ENCODE measurements around the gene BCL10. TPM values are rescaled to one million over a fixed set of nuclear protein-coding genes. Genes with fewer than 3 reads are reported as not detected.

BCL10 gene
- total RNA-seq, 1 donor: 66.5 TPM

GRCh38 chr1:85225624-85226380 is 50.6 kb downstream of the BCL10 start:
- Histone ChIP-seq H3K4me3 (ENCODE audit: low read length) (no peak overlapping the region), H3K9me3 (ENCODE audit: low read depth, low read length) (no peaks in the 10 kb centered on the region), H3K4me1 (ENCODE audit: insufficient read depth, low read length) (no peaks in the 10 kb centered on the region), H3K27me3 (ENCODE audit: insufficient read depth, low read length) (no peaks in the 10 kb centered on the region)

DNA sequence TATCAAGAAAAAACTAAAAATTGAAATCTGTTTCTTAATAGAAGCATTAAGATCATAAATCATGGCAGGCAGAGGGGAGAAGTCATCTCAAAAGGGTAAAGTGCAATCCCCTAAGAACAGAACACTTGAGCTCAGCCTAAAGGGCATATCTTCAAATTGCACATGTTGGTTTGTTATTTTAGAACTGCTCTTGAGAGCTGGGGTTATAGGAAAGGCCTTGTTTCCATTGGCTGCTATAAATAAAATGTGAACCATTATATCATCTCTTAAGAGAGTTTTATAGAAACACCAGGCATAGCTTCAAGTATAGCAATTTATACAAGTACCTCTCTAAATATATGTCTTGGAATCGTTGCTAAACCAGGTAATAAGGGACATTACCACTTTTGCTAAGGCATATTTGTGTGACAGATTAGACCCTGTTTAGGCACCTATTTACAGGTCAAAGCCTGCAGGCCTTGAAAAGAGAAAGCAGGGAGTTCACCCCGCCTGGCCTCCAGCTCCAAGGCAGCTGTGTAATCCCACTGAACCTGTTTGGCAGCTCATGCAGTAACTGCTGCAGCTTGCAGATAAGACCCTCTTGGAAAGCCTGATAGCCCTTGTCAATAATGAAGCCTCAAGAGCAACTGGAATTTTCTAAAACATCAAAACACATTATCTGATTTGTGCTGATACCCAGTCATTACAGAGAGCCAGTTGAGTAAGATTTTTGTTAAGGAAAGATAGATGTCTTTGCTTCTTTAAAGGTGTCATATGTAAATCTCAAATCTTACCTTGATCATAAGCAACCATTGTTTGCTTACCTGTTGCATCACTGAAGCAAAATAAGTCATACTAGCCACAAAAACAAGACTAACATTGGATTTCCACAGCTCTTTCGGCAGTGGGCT is 51.5 kb downstream of the BCL10 start:
- Histone ChIP-seq H3K4me1 (ENCODE audit: insufficient read depth, low read length) (no peaks in the 10 kb centered on the region), H3K27me3 (ENCODE audit: insufficient read depth, low read length) (no peaks in the 10 kb centered on the region), H3K4me3 (ENCODE audit: low read length) (no peak overlapping the region), H3K9me3 (ENCODE audit: low read depth, low read length) (no peaks in the 10 kb centered on the region)

GRCh38 chr1:85224295-85224694 is 52.1 kb downstream of the BCL10 start:
- Histone ChIP-seq H3K27me3 (ENCODE audit: insufficient read depth, low read length) (no peaks in the 10 kb centered on the region), H3K4me1 (ENCODE audit: insufficient read depth, low read length) (no peaks in the 10 kb centered on the region), H3K4me3 (ENCODE audit: low read length) (no peak overlapping the region), H3K9me3 (ENCODE audit: low read depth, low read length) (no peaks in the 10 kb centered on the region)

DNA sequence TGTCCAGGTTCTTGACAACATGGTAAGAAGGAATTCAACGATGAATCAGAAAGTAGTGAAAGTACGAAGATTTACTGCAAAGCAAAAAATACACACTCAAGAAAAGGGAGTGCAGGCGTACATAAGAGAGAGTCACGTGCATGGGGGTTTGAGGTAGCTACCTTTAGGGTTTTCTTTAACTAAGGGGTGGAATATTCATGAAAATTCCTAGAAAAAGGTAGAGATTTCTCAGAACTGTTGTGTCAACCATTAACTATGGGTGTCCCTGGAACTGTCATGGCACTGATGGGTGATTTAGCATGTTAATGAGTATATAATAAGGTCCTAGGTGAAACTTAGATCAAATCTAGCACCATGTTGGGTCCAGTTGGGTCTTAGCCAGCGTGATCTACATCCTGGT is 53.1 kb downstream of the BCL10 start:
- H3K4me3 ChIP-seq (ENCODE audit: low read length): no peak overlapping the region
- H3K9me3 ChIP-seq (ENCODE audit: low read depth, low read length): no peaks in the 10 kb centered on the region
- H3K4me1 ChIP-seq (ENCODE audit: insufficient read depth, low read length): no peaks in the 10 kb centered on the region
- no peaks in the 10 kb centered on the region for H3K27me3 ChIP-seq (ENCODE audit: insufficient read depth, low read length)

DNA sequence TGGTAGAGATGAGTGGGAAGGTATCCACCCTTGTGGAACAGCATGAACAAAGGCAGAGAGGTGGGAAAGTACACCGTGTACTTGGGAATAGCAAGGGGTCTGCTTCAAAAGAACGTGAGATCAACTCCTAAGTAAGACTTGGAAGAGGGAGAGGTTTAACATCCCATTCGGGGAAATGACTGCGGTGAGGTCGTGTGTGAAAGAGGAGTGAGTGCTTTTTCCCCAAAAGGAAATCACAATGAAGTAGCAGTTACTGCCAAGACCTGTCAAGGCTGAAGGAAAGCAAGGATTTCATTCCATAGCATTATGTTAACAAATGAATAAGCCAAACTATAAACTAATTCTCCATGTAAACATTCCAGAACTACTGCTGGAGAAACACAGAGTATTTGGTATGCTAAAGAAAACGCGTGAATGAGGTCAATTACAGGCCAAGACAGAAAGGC is 55.7 kb downstream of the BCL10 start:
- Histone ChIP-seq H3K4me3 (ENCODE audit: low read length) (no peak overlapping the region), H3K4me1 (ENCODE audit: insufficient read depth, low read length) (no peaks in the 10 kb centered on the region), H3K9me3 (ENCODE audit: low read depth, low read length) (no peaks in the 10 kb centered on the region), H3K27me3 (ENCODE audit: insufficient read depth, low read length) (no peaks in the 10 kb centered on the region)

- H3K27me3 ChIP-seq (ENCODE audit: insufficient read depth, low read length): no peaks in the 10 kb centered on the region
- H3K4me1 ChIP-seq (ENCODE audit: insufficient read depth, low read length): no peaks in the 10 kb centered on the region
- H3K4me3 ChIP-seq (ENCODE audit: low read length): no peak overlapping the region
- no peaks in the 10 kb centered on the region for H3K9me3 ChIP-seq (ENCODE audit: low read depth, low read length)
Observed at GRCh38 chr1:85219853-85220610, 56.4 kb downstream of the BCL10 start.

- Histone ChIP-seq H3K4me3 (ENCODE audit: low read length) (no peak overlapping the region), H3K9me3 (ENCODE audit: low read depth, low read length) (no peaks in the 10 kb centered on the region), H3K27me3 (ENCODE audit: insufficient read depth, low read length) (peaks cover 3% of the 10 kb centered on the region), H3K4me1 (ENCODE audit: insufficient read depth, low read length) (no peaks in the 10 kb centered on the region)
Observed at GRCh38 chr1:85216697-85217096, 59.7 kb downstream of the BCL10 start.

Other genes with a start within 250 kb of the BCL10 start
- 0.63 TPM for gene MCOLN3, start 228.1 kb downstream of the BCL10 start, total RNA-seq
- gene SYDE2, start 75.6 kb downstream of the BCL10 start, total RNA-seq: 10.7 TPM
- 32.4 TPM for gene C1orf52, start 17.0 kb downstream of the BCL10 start, total RNA-seq
- 0.21 TPM for gene DDAH1, start 188.5 kb upstream of the BCL10 start, total RNA-seq